HG02973 (cell line): ENCODE results near the gene PGD.
"Not testable (repeated sequence)": the region's sequence is repeated elsewhere in the genome, so short reads cannot be mapped to it uniquely, and the experiment has no call there.

ENCODE experiments used
- ATAC-seq: cut with Tn5 transposase; IDR thresholded peaks from one replicate; pipeline ENCODE4 v1.9.1; 2021; ENCODE audit warnings: moderate library complexity; ENCODE audit not compliant: unreplicated experiment

PGD gene

DNA sequence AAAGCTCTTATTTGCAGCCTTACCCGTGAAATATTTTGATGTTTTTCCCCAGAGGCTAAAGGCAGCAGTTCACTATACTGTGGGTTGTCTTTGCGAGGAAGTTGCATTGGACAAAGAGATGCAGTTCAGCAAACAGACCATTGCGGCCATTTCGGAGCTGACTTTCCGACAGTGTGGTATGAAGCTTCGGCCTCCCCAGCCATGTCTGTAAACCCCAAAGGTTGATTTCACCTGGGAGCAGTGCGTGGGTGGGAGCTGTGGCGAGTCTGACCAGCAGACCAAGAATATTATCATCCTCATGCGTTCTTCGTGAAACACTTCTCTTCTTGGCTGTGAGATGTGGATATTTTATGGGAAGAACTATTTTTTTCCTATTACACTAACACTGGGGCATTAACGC lies 34.9 kb downstream of the PGD start:
- ATAC-seq: no peak

DNA sequence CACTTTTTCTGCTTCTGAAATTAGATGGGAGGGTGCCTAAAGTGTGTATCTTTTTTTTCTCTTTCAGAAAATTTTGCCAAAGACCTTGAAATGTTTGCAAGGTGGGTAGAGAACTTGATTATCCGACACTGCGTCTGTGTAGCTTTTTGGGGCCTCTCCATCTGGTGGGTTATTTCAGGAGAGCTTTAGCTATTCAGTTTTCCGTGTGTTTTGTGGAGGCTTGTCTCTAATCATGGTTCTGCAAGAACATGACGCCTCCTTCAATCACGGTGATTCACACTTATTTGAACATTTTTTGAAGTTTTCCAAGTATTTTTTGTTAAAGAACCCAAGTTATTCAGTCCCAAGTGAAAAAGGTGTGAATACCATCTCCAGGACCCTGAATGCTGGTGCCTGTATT lies 35.7 kb downstream of the PGD start:
- ATAC-seq: no peak

DNA sequence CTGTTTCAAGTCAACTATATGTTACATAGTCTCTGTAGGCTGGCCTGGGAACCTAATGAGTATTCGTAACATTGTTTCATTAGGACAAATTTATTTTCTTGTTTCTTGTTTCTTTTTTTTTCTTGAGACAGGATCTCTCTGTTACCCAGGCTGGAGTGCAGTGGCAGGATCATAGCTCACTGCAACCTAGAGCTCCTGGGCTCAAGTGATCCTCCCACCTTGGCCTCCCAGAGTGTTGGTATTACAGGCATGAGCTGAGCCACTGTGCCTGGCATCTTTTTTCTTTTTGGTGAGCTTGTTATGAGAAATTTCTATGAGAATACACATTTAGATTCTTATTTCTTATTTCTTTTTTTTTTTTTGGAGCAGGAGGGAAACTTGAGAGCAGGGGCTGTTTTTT lies 38.2 kb downstream of the PGD start:
- ATAC-seq: no peak

DNA sequence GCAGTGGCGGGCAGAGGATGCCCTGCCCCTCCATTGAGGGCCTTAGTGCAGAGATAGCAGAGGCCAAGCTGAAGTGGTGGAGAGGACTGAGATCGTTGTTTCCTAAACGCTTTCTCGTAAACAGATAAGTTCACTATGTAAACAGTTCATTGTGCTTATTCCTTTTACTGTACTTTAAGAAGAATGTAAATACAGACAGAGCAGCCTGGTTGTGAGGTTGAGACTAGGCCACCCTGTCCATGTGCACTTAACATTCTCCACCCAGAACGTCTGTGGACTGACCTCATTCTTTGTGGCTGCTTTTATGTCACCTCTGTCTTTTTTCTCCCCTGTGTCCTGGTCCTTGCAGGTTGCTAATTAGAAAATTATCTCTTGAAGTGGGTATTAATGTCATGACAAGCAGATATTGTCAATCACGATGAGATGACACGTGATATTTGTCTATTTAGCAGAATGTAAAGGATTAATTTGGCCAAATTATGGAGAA lies 39.9 kb downstream of the PGD start:
- no peak for ATAC-seq

DNA sequence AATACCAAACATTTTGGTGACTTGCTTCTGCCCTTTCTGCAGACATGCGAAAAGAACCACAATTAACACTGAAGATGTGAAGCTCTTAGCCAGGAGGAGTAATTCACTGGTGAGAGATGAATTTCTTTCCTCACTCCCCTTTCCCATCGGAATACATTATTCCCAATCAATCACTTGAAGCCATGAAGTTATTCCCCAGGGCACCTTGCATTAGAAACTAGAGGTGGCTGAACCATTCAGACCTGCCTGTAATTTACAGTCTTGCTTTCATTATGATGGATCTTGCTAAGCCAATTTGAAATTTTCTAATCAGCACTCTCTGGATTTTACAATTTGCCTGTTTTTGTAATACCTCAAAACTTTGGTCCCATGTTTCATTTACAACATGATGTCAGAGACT lies 41.4 kb downstream of the PGD start:
- no peak for ATAC-seq

DNA sequence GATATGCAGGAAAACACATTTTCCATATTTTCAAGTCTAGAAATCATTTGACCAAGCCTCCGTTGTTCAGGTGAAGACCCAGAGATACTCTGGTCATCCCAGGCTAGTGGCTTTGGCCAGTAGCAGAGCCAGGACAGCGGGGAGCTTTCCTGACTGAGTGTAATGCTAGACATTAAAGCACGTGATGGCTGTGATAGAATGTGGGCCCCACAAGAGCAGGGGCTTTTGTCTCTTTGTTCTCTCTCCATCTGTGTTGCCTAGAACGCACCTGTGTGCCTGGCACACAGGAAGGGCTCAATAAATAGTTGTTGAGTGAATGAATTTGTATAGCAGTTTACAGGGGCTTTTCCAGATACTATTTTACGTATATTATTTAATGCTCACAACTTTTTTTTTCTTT lies 41.9 kb downstream of the PGD start:
- no peak for ATAC-seq

DNA sequence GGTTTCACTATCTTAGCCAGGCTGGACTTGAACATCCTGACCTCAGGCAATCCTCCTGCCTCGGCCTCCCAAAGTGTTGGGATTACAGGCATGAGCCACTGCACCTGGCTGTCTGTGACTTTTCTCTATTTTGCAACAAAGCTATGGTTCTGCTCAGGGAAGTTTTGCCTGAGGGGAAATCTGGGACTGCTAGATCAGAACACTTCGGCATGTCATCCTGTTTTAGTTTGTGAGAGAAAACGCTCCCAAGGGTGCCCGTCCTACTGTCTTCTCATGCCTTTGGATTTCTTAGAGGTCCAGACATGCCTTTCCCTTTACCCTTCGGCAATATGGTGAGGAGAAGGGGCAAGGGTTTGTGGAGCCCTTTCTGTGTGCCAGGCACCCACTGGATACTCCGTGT lies 45.4 kb downstream of the PGD start:
- ATAC-seq: no peak

DNA sequence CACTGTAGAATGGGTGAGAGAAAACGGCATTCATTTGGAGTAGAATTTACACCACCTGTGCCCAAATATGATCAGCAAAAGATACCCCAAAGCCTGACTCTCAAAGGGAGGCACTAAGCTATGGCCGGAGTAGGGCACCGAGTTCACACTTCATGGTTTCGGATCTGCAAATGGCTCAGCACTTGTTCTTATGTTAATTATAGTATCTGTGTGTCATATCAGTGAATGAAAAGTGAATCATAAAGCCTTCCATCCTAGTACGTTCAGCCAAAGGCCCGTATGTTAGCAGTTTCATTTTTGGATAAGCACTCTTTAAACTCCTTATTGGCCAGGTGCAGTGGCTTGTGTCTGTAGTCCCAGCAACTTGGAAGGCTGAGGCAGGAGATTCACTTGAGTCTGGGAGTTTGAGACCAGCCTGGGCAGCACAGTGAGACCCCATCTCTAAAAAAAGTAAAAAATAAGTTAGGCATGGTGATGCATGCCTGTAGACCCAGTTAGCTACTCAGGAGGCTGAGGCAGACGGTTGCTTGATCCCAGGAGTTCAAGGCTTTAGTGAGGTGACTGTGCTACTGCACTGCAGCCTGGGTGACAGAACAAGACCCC lies 46.0 kb downstream of the PGD start:
- no peak for ATAC-seq

DNA sequence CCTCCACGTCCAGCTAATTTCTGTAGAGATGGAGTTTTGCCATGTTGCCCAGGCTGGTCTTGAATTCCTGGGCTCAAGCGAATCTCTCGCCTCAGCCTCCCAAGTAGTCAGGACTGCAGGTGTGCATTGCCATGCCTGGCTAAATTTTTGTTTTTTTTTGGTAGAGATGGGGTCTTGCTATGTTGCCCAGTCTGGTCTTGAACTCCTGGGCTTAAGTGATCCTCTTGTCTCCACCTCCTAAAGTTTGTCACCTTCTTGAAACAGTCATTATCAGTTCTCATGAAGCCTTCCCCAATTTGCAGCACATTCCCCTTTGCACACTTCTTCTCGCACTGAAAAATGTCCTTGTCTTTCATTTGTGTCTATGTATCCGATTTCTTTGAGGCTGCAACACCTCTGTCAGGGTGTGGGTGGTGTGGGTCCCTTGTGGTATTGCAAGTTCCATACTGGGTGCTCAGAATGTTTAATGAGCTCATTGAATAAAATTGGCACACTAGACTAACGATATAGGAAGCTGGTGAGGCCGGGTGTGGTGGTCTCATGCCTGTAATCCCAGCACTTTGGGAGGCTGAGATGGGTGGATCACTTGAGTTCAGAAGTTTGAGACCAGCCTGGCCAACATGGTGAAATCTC lies 48.0 kb downstream of the PGD start:
- ATAC-seq: no peak

DNA sequence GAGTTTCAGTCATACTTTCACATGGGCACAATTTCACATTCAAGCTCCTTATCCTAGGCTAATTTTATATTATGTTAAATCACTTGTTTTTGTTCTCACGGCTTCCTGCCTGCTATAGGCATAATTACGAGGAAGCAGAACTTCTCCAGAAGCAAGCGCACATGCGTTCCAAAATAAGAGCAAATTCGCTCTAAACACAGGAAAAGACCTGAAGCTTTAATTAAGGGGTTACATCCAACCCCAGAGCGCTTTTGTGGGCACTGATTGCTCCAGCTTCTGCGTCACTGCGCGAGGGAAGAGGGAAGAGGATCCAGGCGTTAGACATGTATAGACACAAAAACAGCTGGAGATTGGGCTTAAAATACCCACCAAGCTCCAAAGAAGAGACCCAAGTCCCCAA lies 50.9 kb downstream of the PGD start, which contains the start of gene CORT:
Gene CORT, plus strand, starts transcription at position 281 of the 400 bp plus-strand sequence. CDS start 193 bp downstream, outside the sequence.
- ATAC-seq: no peak

DNA sequence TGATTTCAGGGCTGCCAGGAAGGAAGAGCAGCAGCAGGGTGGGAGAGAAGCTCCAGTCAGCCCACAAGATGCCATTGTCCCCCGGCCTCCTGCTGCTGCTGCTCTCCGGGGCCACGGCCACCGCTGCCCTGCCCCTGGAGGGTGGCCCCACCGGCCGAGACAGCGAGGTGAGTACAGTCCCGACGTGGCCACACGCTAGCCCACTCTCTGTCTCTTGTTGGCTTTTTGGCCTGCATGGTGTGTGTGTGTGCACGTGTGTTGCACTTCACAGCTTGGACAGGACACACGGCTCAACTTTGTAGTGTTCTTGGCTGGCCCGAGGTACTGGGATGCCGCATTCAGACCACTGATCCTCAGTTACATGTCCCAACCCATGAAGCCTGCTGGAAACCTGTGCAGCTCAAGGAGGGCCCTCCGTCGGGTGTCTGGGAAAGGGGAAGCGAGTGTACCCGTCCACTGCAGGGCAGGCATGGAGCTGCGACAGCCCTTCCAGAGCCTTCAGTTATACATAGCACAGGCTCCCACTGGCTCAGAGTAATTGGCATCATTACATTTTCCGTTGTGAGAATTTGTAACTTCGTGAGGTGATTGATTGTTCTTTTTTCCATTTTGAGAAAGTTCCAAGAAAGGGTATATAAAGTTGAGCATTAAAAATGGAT lies 51.4 kb downstream of the PGD start:
- ATAC-seq: no peak

DNA sequence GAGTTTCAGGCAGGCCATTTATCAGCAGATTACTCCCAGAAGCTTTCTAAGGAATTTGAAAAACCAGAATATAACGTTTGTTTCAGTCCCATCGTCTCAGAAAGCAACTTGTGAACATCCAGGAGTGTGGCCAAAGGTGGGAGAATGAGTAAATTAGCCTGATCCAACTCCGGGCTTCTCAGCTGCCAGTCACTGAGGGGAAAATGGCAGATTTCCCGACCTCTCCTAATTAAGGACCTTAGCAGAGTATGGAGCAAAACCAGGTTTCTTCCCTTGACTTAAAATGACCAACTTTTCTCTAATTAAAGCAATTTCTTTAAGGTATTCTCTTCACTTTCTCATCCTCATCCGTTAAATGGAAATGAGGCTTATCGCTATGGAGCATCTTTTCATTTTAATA lies 52.0 kb downstream of the PGD start:
- no peak for ATAC-seq

DNA sequence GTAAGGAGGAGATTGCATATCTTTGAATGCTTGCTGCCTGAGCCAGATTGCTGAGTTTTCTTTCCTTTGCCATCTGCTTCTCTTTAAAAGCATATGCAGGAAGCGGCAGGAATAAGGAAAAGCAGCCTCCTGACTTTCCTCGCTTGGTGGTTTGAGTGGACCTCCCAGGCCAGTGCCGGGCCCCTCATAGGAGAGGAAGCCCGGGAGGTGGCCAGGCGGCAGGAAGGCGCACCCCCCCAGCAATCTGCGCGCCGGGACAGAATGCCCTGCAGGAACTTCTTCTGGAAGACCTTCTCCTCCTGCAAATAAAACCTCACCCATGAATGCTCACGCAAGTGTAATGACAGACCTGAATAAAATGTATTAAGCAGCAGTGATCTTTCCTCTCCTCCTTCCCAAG lies 52.4 kb downstream of the PGD start:
- no peak for ATAC-seq

DNA sequence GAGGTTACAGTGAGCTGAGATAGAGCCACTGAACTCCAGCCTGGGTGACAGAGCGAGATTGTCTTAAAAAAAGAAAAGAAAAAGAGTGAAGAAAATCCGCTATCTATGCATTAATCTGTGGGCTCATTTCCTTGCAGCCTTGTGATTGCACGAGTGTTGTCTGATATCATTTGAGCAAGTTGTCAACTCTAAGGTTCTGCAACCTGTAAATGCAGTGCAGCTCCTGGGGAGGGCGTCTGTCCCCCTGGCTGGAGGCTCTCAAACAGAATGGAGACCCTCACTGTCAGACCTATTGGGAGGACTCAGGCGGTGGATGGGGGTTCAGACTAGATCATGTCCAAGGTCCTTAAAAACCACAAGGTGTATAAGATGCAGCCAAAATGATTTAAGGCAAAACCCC lies 57.2 kb downstream of the PGD start:
- ATAC-seq: no peak

DNA sequence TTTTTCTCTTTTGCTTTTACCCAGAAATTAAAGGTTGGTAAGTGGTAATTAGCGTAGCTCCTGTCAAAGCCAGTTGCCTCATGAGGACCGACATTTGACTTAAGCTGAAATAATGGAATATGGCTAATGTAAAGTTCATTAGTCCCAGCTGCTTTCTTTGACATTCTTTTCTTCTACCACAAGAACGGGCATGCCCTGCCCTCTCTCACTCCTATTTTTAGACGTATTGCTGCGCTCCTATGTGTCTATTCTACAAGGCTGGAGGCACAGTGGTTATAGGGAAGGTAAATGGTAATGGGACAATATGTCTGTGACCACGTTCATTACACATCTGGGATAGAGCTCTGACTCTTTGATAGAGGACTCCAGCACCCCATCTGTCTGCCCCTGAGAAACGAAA lies 57.8 kb downstream of the PGD start:
- ATAC-seq: no peak

DNA sequence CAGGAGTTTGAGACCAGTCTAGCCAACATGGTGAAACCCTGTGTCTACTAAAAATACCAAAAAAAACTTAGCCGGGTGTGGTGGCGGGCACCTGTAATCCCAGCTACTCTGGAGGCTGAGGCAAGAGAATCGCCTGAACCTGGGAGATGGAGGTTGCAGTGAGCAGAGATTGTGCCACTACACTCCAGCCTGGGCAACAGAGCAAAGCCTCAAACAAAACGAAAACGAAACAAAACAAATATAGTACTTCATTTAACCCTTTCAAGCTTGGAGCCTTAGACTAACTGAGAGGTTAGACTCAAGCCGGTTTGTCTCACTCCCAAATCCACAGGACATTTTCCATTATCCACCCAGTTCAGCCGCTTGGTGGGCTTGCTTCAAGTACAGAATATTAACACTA lies 58.6 kb downstream of the PGD start:
- ATAC-seq: not testable (repeated sequence)

DNA sequence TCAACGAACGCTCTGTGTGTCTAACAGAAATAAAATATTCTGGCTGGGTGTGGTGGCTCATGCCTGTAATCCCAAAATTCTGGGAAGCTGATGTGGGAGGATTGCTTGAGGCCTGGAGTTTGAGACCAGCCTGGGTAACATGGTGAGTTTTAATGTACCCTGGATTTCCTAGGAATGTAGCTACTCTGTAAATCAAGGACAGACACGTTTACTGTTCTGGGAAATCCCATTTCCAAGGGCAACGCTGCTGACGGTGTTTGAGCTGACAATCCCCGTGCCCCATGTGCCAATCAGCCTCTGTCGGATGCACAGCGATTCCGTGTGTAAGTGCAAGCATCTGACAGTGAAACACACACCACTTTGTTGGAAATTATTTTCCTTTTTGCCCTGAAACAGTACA lies 59.0 kb downstream of the PGD start:
- no peak for ATAC-seq

DNA sequence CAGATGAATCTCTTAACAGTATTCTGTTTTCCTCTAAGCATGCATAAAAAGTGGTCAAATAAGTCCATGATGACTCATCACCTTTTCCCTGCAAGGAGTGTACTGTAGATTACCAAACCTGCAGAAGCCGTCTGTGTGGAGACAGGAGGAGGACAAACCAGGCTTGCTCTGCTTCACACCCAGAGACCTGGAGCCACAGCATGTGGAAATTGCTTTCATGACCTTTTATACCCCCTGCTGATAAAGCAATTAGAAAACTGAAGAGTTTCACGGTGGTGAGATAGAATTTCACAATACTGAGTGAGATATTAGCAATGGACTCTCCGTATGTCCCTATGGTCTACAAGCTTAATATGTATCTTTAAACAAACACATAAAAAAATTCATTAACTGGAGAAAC lies 60.3 kb downstream of the PGD start:
- no peak for ATAC-seq

DNA sequence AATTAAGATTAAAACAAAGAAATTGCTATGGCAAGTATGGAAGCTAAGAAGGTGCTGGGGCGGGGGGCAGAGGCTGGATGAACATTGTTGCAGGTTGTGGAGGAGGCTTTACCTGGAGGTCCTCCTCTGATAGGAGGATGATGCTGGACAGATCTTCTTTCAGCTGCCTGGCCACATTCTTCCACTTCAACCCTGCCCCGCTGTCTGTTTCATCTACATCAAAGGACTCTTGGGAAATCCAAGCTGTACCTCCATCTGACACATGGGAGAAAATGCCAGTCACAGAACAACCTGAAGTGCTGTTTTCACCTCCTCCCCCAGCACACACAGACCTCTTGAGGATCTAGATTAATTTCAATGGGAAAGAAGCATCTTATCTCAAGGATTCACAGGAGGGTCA lies 68.2 kb downstream of the PGD start:
- no peak for ATAC-seq

DNA sequence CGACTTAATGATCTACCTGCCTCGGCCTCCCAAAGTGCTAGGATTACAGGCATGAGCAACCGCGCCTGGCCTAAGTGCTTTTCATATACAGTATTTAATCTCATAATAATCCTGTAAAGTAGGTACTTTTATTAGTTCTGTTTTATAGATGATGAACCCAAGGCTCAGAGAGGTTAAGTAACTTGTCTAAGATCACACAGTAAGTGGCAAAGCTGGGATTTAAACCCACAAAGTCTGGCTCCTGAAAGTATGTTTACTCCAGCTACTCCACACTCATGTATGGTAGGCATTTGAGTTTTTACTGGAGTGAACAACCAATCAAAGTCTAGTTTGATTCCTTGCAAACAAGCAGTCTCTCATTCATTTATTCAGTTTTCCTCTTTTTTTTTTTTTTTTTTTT lies 71.2 kb downstream of the PGD start:
- ATAC-seq: no peak
